HL-60 (cell line): ENCODE results near the gene TACC3.

ENCODE experiments used
- DNase-seq, 2 experiments: peaks; one replicate each; pipeline ENCODE4 v3.0.0-alpha.2; 2010 to 2020; ENCODE audit warnings: low read depth in 1 of 2, low spot score in 1 of 2
- H3K27ac ChIP-seq: fragments of 250-450 bp; sonication (Bioruptor Pico); replicated peaks from 2 replicates; pipeline ENCODE4 v1.5.1; 2020; ENCODE audit warnings: mild to moderate bottlenecking, moderate library complexity
- H3K27me3 ChIP-seq: fragments of 250-450 bp; sonication (Bioruptor Pico); 2 replicates; pipeline ENCODE4 v1.5.1; 2021; ENCODE audit warnings: mild to moderate bottlenecking, moderate library complexity; ENCODE audit not compliant: insufficient read depth, poor library complexity, severe bottlenecking
- H3K4me3 ChIP-seq: replicated peaks from 2 replicates; pipeline ENCODE4 v1.5.1; 2011; ENCODE audit warnings: mild to moderate bottlenecking, control low read depth, low read length; ENCODE audit not compliant: insufficient read depth
- CTCF ChIP-seq: IDR thresholded peaks from one replicate; pipeline ENCODE4 v1.5.1; 2011; ENCODE audit warnings: low read length, control low read depth, inconsistent platforms; ENCODE audit not compliant: insufficient read depth
- GABPA ChIP-seq: IDR thresholded peaks from 2 replicates; pipeline ENCODE4 v1.6.1; 2012; ENCODE audit warnings: low read depth
- POLR2AphosphoS5 ChIP-seq: IDR thresholded peaks from 2 replicates; pipeline ENCODE4 v1.6.1; 2012; ENCODE audit warnings: low read depth
- REST ChIP-seq: IDR thresholded peaks from 2 replicates; pipeline ENCODE4 v1.6.1; 2012; ENCODE audit warnings: low read depth; ENCODE audit not compliant: insufficient replicate concordance
- SPI1 ChIP-seq: IDR thresholded peaks from 2 replicates; pipeline ENCODE4 v1.6.1; 2012; ENCODE audit warnings: low read depth, mild to moderate bottlenecking, borderline replicate concordance

Gene TACC3

GRCh38 chr4:1740021-1740545, 18.8 kb downstream of the TACC3 start:
- Histone ChIP-seq H3K27ac (no peak overlapping the region), H3K27me3 (no peaks in the 10 kb centered on the region), H3K4me3 (no peak overlapping the region)
- TF ChIP-seq SPI1 (no peak), CTCF (no peak), REST (no peak), POLR2AphosphoS5 (no peak), GABPA (no peak)
- DNase-seq = no peak

GRCh38 chr4:1741208-1741607, 19.9 kb downstream of the TACC3 start:
- Histone ChIP-seq H3K27ac (no peak overlapping the region), H3K4me3 (no peak overlapping the region)
- TF ChIP-seq REST = no peak
- no peak for TF ChIP-seq SPI1
- no peak; the same call in 1 of the 2 replicates for TF ChIP-seq POLR2AphosphoS5
- no peak for TF ChIP-seq CTCF
- TF ChIP-seq GABPA = no peak

GRCh38 chr4:1743551-1743950, 22.2 kb downstream of the TACC3 start:
- DNase-seq = no peak
- H3K27ac ChIP-seq = no peak overlapping the region
- TF ChIP-seq POLR2AphosphoS5 (no peak), CTCF (no peak), REST (no peak), GABPA (no peak), SPI1 (no peak)
- no peaks in the 10 kb centered on the region for H3K27me3 ChIP-seq
- no peak overlapping the region for H3K4me3 ChIP-seq

More at GRCh38 chr4:1741208-1741607, 19.9 kb downstream of the TACC3 start:
- H3K27me3 ChIP-seq = no peaks in the 10 kb centered on the region
- no peak for DNase-seq
